GM19238 (cell line): ENCODE measurements around the gene RAC3.

Experiments used
- DNase-seq: peaks from one replicate; pipeline ENCODE4 v3.0.0; 2011; ENCODE audit warnings: low spot score; ENCODE audit not compliant: insufficient read length

RAC3 gene

DNA sequence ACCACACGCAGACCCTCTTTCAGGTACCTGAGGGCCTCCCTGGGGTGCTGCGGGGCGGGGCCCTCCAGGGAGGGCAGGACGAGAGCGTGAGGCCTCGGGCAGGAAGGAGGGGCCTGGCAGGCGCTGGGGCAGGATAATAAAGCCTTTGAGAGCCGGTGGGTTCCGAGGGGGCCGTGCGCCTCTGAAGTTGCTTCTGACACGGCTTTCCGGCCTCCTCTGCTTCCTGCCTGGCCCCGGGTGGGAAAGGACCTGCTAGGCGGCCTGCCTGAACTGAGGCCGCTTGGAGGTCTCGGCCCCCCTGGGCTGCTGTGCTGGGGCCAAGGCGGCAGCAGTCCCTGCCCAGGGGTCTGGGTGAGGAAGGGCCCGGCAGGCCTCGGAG lies 19.2 kb upstream of the RAC3 start:
- DNase-seq = no peak

DNA sequence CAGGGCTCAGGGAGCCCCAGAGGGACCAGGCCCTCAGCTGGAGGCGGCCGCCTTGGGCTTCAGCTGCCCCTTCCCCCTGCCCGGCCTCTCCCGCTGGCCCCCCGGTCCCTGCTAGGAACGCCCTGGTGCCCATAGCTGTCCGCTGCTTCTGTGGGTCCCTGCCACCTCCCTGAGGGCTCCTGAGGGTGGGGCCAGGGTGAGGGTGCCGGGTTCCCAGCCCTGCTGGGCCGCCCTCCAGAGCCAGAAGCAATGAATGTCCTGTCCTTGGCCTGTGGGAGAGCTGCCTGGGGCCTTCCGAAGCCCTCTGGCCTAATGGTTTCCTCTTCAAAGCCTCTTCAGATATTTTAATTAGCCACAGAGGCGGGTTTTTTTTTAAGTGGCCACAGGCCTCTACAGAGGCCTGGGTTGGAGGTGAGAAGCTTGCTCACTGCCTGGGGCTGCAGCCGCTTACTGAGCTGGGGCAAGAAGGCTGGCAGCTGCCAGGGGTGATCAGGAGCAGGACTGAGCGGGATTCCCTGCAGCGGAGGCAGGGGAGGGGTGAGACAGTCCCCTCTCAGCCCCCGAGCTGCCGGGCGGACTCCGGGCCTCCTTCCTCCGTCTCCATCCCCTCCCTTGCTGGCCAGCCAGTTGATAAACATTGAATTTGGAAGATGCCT lies 18.7 kb upstream of the RAC3 start:
- no peak for DNase-seq

DNA sequence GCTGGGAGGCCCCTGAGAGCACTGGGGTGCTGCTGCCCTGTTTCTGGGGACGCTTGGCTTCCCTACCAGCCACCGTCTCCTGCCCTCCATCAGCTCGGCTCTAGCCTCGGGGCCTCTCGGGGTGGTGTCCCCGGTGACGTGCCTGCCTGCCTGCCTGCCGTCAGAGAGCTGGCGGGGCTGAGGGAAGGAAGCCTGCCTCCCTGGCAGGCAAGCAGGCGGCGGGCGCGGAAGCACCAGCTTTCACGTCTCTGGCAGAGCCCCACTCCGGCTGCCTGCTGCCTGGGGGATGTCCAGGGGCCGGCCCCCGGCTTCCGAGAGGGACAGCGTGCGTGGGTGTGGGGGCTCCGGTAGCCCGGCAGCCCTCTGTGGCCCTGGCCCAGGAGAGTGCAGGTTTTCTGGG lies 18.1 kb upstream of the RAC3 start:
- no peak for DNase-seq

- DNase-seq = no peak
Observed at GRCh38 chr17:82013772-82014321, 17.6 kb upstream of the RAC3 start.

DNA sequence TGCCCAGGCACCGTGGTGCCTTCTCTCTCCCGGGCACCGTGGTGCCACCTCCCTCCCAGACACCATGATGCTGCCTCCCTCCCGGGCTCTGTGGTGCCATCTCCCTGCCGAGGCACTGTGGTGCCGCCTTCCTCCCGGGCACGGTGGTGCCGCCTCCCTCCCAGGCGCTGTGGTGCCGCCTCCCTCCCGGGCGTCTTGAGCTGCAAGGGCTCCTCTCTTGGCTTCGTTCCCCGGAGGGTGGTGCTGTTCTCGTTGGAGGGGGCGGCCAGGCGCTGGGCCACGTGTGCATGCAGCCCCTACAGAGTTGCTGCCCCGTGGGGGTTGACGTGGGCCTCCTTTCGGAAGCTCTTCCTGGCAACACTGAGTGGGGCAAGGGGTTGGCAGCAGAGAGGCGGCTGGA lies 17.0 kb upstream of the RAC3 start:
- DNase-seq = no peak

DNA sequence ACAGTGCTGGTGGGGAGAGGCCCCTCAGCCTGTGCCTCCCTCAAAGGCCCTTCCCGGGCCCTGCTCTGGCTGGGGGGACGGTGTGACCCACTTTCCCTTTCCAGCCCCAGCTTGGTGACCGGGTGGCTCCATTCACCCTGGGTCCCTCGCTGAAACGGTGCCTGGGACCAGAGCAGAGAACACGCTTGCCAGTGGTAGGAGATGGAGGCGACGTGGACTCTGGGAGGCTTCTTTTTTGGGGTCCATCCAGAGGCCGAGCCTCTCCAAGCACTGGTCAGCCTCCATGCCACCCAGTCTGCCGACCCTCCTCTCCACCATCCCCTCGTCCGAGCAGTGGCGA lies 16.5 kb upstream of the RAC3 start:
- DNase-seq = no peak

DNA sequence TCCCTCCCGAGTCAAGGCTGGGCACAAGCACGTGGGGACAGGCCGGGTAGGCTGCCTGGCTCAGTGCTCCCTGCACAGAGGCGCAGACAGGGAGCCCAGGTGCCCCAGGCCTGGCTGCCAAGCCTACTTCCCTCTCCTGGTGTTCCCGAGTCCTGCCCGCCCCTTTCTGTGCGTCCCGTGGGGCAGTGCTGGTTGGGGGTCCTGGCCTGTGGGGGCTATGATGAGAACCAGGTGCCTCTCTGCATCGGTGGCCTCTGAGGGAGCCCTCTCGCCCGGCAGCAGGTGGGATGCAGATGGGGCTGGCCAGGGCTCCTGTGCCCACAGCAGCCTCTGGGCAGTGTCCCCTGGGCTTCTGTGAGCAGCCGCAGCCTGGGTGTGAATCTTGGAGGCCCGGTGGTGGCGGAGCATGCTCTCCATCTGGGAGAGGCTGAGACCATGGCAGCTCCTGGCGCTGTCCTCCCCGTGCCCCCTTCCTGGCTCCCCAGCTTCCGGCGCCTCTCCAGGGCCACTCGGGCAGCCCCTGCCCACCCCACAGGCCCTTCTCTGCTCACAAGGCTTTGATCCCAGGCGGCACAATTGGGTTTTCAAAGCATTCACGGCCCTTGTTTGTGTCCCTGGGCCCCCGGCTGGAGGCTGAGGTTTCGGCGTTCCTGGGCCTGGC lies 16.0 kb upstream of the RAC3 start:
- DNase-seq = no peak

- DNase-seq = no peak
Observed at GRCh38 chr17:82016061-82016874, 15.2 kb upstream of the RAC3 start.

DNA sequence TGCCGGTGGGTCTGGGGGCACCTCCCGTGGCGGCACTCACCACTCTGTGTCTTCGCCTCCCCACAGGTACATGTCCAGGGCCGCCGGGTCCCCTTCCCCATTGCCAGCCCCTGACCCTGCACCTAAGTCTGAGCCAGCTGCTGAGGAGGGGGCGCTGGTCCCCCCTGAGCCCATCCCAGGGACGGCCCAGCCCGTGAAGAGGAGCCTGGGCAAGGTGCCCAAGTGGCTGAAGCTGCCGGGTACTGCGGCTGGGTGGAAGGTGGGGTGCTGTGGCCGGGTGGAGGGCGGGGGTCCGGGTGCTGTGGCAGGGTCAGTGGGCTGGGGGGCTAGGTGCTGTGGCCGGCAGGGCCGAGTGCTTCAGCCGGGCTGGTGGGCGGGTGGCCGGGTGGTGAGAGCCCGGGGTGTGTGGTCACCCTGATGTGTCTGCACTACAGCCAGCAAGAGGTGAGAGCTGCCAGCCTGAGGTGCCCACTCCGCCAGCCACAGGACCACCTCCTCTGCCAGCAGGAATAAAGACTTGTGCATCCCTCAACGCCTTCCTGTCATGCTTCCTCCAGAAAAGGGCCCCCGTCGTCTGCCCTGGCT lies 14.5 kb upstream of the RAC3 start:
- DNase-seq = no peak

DNA sequence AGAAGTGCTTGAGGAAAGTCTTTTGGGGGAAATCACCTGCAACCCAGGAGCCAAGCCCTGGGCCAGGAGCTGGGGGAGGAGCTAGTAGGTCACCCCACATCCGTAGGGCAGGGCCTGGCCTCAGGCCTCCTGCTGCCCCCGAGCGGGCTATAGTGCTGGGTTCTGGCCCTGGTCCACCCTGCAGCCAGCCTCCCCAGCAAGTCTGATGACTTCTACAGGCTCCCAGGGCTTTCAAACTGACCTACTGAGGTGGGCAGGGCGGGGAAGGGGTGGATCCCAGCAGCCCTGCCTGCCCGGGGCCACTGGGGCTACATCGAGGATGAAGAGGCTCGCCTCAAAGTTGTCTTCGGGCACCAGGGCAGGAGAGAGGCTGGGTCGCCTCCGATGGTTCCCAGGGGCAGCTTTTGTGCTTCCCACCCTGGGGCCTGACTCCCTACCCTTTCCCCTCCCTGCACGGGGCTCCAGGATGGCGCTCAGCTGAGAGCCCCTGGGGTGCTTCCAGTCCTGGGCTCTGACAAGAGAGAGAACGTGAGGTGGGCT lies 13.8 kb upstream of the RAC3 start:
- no peak for DNase-seq

- no peak for DNase-seq
Observed at GRCh38 chr17:82018152-82018988, 13.1 kb upstream of the RAC3 start.

- no peak for DNase-seq
Observed at GRCh38 chr17:82018989-82019689, 12.3 kb upstream of the RAC3 start.

DNA sequence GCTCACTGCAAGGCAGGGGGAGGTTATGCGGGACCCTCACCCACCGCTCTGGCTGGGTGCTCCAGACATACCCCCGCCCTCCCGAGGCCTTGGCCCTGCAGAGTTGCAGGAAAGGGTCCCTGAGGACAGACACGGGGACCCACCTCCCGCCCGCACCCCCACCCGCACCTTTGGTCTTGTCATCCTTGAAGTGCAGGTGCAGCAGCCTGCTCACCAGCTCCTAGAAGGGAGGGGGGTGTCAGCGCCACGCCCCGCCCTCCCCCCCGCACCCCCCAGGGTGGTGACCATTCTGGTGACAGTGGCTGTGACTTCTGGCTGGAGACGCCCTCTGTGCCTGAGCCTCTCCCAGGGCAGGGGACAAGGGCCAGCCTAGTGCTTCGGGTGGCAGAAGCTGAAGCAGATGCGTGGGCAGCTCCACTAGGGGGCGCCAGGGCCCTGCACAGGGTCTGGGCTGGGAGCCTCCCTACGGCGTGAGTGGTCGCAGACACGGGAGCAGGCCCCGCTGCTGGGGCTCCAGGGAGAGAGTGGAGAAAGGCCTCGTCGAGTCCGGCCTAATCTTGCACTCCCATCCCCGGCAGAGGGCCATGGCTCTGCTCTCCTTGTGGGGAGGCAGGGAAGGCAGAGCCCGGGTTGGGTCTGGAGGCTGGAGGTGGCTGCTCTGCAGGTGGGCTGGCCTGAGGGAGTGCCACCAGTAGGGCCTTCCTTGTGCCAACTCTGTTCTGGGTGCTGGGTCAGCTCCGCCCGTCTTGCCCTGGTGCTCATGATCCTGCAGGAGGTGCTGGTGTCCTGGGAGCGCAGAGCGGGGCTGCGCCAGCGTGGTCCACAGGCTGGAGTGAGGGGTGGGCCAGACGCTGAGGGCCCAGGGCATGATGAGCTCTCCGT lies 11.5 kb upstream of the RAC3 start:
- peak; percentile 70 for DNase-seq

- DNase-seq = no peak
Observed at GRCh38 chr17:82020572-82021106, 10.8 kb upstream of the RAC3 start.

GRCh38 chr17:82021107-82021899 lies 10.2 kb upstream of the RAC3 start:
- DNase-seq = peak; percentile 48

DNA sequence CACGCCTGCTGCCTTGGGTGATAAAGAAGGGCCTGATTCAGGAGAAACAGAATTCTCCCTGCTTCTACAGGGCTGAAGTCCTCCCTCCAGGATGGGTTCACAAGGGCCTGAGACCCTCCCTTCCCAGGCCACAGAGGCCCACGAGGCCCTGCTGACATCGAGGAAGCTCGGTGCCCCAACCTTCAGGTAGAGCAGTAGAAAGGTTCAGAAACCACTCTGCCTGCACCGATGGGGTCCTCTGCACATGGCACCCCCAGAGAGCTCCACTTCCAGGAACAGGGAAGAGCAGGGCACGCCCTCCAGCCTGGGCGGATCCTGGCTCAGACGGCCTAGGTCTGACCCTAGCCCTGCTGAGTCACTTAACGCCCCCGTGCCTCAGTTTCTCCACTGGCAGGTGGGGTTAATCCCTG lies 9.6 kb upstream of the RAC3 start:
- DNase-seq = no peak

DNA sequence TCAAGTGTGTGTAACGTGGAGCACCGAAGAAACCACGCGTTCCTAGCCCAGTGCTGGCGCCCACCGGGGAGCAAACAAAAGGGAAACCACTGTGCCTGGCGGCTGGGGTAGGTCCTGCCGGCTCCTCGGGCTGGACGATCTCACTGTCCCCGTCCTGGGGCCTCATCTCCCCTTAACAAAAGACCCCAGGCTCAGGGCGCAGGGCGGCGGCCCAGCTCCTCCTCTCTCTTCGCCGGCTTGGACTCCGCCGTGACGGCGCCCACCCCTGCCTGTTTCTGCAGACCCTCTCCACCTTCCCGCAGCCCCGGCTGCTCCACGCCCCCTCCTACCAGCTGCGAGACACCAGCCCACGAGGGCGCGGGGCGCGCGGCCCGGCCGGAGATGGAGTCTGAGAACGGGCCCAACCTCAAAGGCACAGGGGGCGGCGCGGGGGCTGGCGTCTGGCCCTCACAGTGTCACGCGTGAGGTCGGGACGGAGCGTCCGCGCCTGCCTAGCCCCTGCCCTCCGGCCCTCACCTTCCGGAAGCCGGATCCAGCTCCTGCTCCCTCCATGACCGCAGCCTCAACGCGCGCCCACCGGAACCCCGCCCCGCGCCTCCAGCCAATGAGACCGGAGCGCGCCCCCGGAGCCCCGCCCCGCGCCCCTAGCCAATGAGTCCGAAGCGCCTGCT lies 9.0 kb upstream of the RAC3 start, which contains the start of gene CENPX:
CENPX (minus strand) TSS at position 569 of the 671 bp plus-strand sequence; CDS start at position 552, 17 bp downstream.
- DNase-seq = no peak
